GM18505 (cell line): ENCODE results near the gene USP2.

Experiments
- ATAC-seq: cut with Tn5 transposase; IDR thresholded peaks from one replicate; pipeline ENCODE4 v1.9.1; 2021; ENCODE audit not compliant: unreplicated experiment
- POLR2A ChIP-seq: IDR thresholded peaks from 4 replicates; pipeline ENCODE4 v1.6.1; 2011; ENCODE audit warnings: borderline replicate concordance; ENCODE audit not compliant: insufficient read depth, insufficient read length; ENCODE audit errors: extremely low read depth

Gene USP2

GRCh38 chr11:119381181-119381988 is at the start of gene USP2:
Gene USP2, minus strand, starts transcription at chr11:119381690. Its CDS starts 8,210 bp downstream, at chr11:119373480.
- no peak for TF ChIP-seq POLR2A
- ATAC-seq = peak; percentile 92

GRCh38 chr11:119427279-119427678 is 45.8 kb upstream of the USP2 start:
- TF ChIP-seq POLR2A = no peak
- no peak for ATAC-seq

GRCh38 chr11:119426142-119426541 is 44.7 kb upstream of the USP2 start:
- TF ChIP-seq POLR2A = no peak
- no peak for ATAC-seq

GRCh38 chr11:119424775-119425174 is 43.3 kb upstream of the USP2 start:
- TF ChIP-seq POLR2A = no peak
- no peak for ATAC-seq

GRCh38 chr11:119424276-119424675 is 42.8 kb upstream of the USP2 start:
- ATAC-seq = no peak
- TF ChIP-seq POLR2A = no peak

GRCh38 chr11:119423509-119424254 is 42.2 kb upstream of the USP2 start:
- ATAC-seq = no peak
- no peak for TF ChIP-seq POLR2A

GRCh38 chr11:119422809-119423508 is 41.5 kb upstream of the USP2 start, which contains the start of gene THY1:
Gene THY1, minus strand, starts transcription at chr11:119423172. Its CDS starts 2,267 bp downstream, at chr11:119420905.
- ATAC-seq = no peak
- TF ChIP-seq POLR2A = no peak

GRCh38 chr11:119421941-119422808 is 40.7 kb upstream of the USP2 start:
- no peak for TF ChIP-seq POLR2A
- no peak for ATAC-seq

- no peak for TF ChIP-seq POLR2A
- no peak for ATAC-seq
These were observed 39.9 kb upstream of the USP2 start for GRCh38 chr11:119421351-119421750.

- no peak for TF ChIP-seq POLR2A
- ATAC-seq = no peak
These were observed 39.1 kb upstream of the USP2 start for GRCh38 chr11:119420631-119421030.

- TF ChIP-seq POLR2A = no peak
- no peak for ATAC-seq
These were observed 38.5 kb upstream of the USP2 start for GRCh38 chr11:119419834-119420492.

- no peak for TF ChIP-seq POLR2A
- ATAC-seq = no peak
These were observed 37.8 kb upstream of the USP2 start for GRCh38 chr11:119419246-119419645.

GRCh38 chr11:119418759-119419158 is 37.3 kb upstream of the USP2 start:
- no peak for TF ChIP-seq POLR2A
- ATAC-seq = no peak
